Hepatocyte (in vitro differentiated cells): Measurements from ENCODE around the gene LMAN2L. TPM values are rescaled to one million over a fixed set of nuclear protein-coding genes. Genes with fewer than 3 reads are reported as not detected.

Experiments used
- DNase-seq: peaks from one replicate; pipeline ENCODE4 v3.0.0-alpha.2; 2016; ENCODE audit warnings: low spot score
- H2AFZ ChIP-seq: fragments of 200-600 bp; sonication (generic); 2 replicates; pipeline ENCODE4 v1.6.0; 2016; ENCODE audit warnings: antibody characterized with exemption, mild to moderate bottlenecking
- H3K27ac ChIP-seq: fragments of 200-600 bp; sonication (generic); 2 replicates; pipeline ENCODE4 v1.5.1; 2016; ENCODE audit warnings: mild to moderate bottlenecking
- H3K27me3 ChIP-seq: fragments of 200-600 bp; sonication (generic); 2 replicates; pipeline ENCODE4 v1.6.1; 2016
- H3K36me3 ChIP-seq: fragments of 200-600 bp; sonication (generic); replicated peaks from 2 replicates; pipeline ENCODE4 v1.5.1; 2016; ENCODE audit warnings: low read depth; ENCODE audit not compliant: insufficient read depth
- H3K4me1 ChIP-seq: fragments of 200-600 bp; sonication (generic); 2 replicates; pipeline ENCODE4 v1.5.1; 2016; ENCODE audit warnings: mild to moderate bottlenecking, moderate library complexity; ENCODE audit not compliant: insufficient read depth
- H3K4me2 ChIP-seq: fragments of 200-600 bp; sonication (generic); 2 replicates; pipeline ENCODE4 v1.6.0; 2016
- H3K4me3 ChIP-seq: fragments of 200-600 bp; sonication (generic); 2 replicates; pipeline ENCODE4 v1.5.1; 2016; ENCODE audit warnings: mild to moderate bottlenecking
- H3K79me2 ChIP-seq: fragments of 200-600 bp; sonication (generic); 2 replicates; pipeline ENCODE4 v1.6.0; 2017; ENCODE audit warnings: mild to moderate bottlenecking
- H3K9me2 ChIP-seq: fragments of 200-600 bp; sonication (generic); replicated peaks from 2 replicates; pipeline ENCODE4 v1.6.0; 2017; ENCODE audit warnings: mild to moderate bottlenecking; ENCODE audit not compliant: insufficient read depth
- H3K9me3 ChIP-seq: fragments of 200-600 bp; sonication (generic); 2 replicates; pipeline ENCODE4 v1.5.1; 2016; ENCODE audit warnings: low read depth, mild to moderate bottlenecking
- H4K20me1 ChIP-seq: fragments of 200-600 bp; sonication (generic); 2 replicates; pipeline ENCODE4 v1.6.0; 2016; ENCODE audit warnings: mild to moderate bottlenecking; ENCODE audit not compliant: insufficient read depth, poor library complexity, severe bottlenecking
- EZH2 ChIP-seq: fragments of 200-600 bp; sonication (generic); IDR thresholded peaks from 2 replicates; pipeline ENCODE4 v1.6.1; 2016; ENCODE audit warnings: antibody characterized with exemption, mild to moderate bottlenecking, borderline replicate concordance
- EZH2phosphoT487 ChIP-seq: fragments of 200-600 bp; sonication (generic); IDR thresholded peaks from one replicate; pipeline ENCODE4 v1.6.1; 2018; ENCODE audit warnings: antibody characterized with exemption, mild to moderate bottlenecking, low read depth, moderate library complexity; ENCODE audit not compliant: unreplicated experiment, severe bottlenecking
- WGBS: methylation state at CpG from one replicate; pipeline ENCODE4 v1.1.6; 2016; ENCODE audit warnings: low lambda C conversion rate; ENCODE audit errors: missing lambda C conversion rate; 5-methylcytosine and 5-hydroxymethylcytosine counted together
- polyA plus RNA-seq: library from polyadenylated mRNA; unstranded; fragments of >200 nt; fragmentation: Nextera tagmentation; extraction: Ambion mirVana; gene quantifications from 2 replicates; pipeline ENCODE4 v1.2.1, GENCODE V29; 2016
- total RNA-seq: library from RNA; depleted of rRNA; stranded (reverse); fragments of >200 nt; gene quantifications from 2 replicates; pipeline ENCODE4 v1.2.3, GENCODE V29; 2014
- TF ChIP-seq, protein P1 (sequence below): fragments of 200-600 bp; sonication (generic); IDR thresholded peaks from 2 replicates; pipeline ENCODE4 v1.5.1; 2016; ENCODE audit warnings: antibody characterized with exemption, mild to moderate bottlenecking; ENCODE audit not compliant: poor library complexity

The LMAN2L gene
- total and polyA plus RNA-seq, 2 experiments from 2014 or later, result 35.6 to 46.7 TPM

- Histone ChIP-seq H3K9me2 (no peaks in the 10 kb centered on the region), H3K9me3 (no peaks in the 10 kb centered on the region), H3K4me3 (no peak overlapping the region), H4K20me1 (no peaks in the 10 kb centered on the region), H2AFZ (no peak overlapping the region), H3K79me2 (no peaks in the 10 kb centered on the region), H3K4me1 (peaks cover 22% of the 10 kb centered on the region), H3K36me3 (no peaks in the 10 kb centered on the region), H3K27me3 (no peaks in the 10 kb centered on the region), H3K4me2 (no peak overlapping the region), H3K27ac (no peak overlapping the region)
- no peak for TF ChIP-seq EZH2phosphoT487
- TF ChIP-seq, protein P1, sequence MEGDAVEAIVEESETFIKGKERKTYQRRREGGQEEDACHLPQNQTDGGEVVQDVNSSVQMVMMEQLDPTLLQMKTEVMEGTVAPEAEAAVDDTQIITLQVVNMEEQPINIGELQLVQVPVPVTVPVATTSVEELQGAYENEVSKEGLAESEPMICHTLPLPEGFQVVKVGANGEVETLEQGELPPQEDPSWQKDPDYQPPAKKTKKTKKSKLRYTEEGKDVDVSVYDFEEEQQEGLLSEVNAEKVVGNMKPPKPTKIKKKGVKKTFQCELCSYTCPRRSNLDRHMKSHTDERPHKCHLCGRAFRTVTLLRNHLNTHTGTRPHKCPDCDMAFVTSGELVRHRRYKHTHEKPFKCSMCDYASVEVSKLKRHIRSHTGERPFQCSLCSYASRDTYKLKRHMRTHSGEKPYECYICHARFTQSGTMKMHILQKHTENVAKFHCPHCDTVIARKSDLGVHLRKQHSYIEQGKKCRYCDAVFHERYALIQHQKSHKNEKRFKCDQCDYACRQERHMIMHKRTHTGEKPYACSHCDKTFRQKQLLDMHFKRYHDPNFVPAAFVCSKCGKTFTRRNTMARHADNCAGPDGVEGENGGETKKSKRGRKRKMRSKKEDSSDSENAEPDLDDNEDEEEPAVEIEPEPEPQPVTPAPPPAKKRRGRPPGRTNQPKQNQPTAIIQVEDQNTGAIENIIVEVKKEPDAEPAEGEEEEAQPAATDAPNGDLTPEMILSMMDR, result no peak
- TF ChIP-seq EZH2, result no peak
- WGBS, result 93% methylated on average over 4 of the region's 5 CpGs
- DNase-seq, result no peak
Measured at GRCh38 chr2:96683307-96683706, 56.6 kb downstream of the LMAN2L start.

DNA sequence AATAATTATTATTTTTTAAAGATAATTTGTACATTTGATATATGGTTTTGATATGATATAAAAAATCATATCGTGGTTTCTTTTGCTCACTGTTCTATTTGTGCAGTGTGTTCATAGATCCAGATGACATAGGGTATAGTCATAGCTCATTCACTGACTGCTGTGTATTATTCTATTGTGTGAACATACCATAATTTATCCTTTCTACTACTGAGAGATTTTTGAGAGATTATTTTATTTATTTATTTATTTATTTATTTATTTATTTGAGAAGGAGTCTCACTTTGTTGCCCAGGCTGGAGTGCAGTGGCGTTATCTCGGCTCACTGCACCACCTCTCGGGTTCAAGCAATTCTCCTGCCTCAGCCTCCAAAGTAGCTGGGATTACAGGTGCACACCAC, 58.3 kb downstream of the LMAN2L start:
- TF ChIP-seq EZH2, result no peak
- TF ChIP-seq, protein P1, result no peak
- no peak for TF ChIP-seq EZH2phosphoT487

GRCh38 chr2:96680561-96681141, 59.2 kb downstream of the LMAN2L start:
- TF ChIP-seq, protein P1, result no peak
- no peak for TF ChIP-seq EZH2phosphoT487
- TF ChIP-seq EZH2, result no peak
- 80% methylated on average over 5 of the region's 5 CpGs for WGBS
- Histone ChIP-seq H3K36me3 (no peaks in the 10 kb centered on the region), H3K4me1 (peaks cover 14% of the 10 kb centered on the region), H3K9me3 (no peaks in the 10 kb centered on the region), H3K27me3 (no peaks in the 10 kb centered on the region), H3K4me3 (no peak overlapping the region), H3K9me2 (no peaks in the 10 kb centered on the region), H4K20me1 (no peaks in the 10 kb centered on the region), H3K27ac (no peak overlapping the region), H2AFZ (no peak overlapping the region), H3K79me2 (no peaks in the 10 kb centered on the region), H3K4me2 (peak overlapping the region; percentile 31)
- DNase-seq, result no peak

More for the DNA sequence above, 58.3 kb downstream of the LMAN2L start:
- Histone ChIP-seq H3K79me2 (no peaks in the 10 kb centered on the region), H2AFZ (no peak overlapping the region), H3K36me3 (no peaks in the 10 kb centered on the region), H3K27ac (no peak overlapping the region), H4K20me1 (no peaks in the 10 kb centered on the region), H3K4me3 (no peak overlapping the region), H3K4me1 (peaks cover 22% of the 10 kb centered on the region), H3K9me3 (no peaks in the 10 kb centered on the region), H3K27me3 (no peaks in the 10 kb centered on the region), H3K4me2 (no peak overlapping the region), H3K9me2 (no peaks in the 10 kb centered on the region)
- WGBS, result 94% methylated on average over 4 of the region's 4 CpGs
- DNase-seq, result no peak
